Erythroblast (primary cell): Measurements from ENCODE around the gene ZNF768.

ENCODE experiments used
- GATA1 ChIP-seq: IDR thresholded peaks from 2 replicates; pipeline ENCODE4 v1.6.1; 2011; ENCODE audit warnings: low read depth, mild to moderate bottlenecking, control low read depth, low read length, moderate library complexity
- POLR2A ChIP-seq: IDR thresholded peaks from 2 replicates; pipeline ENCODE4 v1.6.1; 2011; ENCODE audit warnings: mild to moderate bottlenecking, low read length

GRCh38 chr16:30565984-30566383 lies 39.6 kb upstream of the ZNF768 start:
- TF ChIP-seq POLR2A = no peak
- TF ChIP-seq GATA1 = no peak
